Neural crest cell (in vitro differentiated cells): ENCODE data around the gene SCUBE1. TPM values are rescaled to one million over a fixed set of nuclear protein-coding genes. Genes with fewer than 3 reads are reported as not detected.

Experiments
- DNase-seq: peaks from one replicate; pipeline ENCODE4 v3.0.0; 2021; ENCODE audit warnings: low read depth, mixed read lengths, low spot score
- H3K27ac Mint-ChIP-seq: one replicate; pipeline ENCODE4 v1.8.0; 2021; ENCODE audit warnings: mild to moderate bottlenecking, mixed read lengths; ENCODE audit not compliant: unreplicated experiment
- H3K27me3 Mint-ChIP-seq: 2 replicates; pipeline ENCODE4 v1.8.0; 2021; ENCODE audit warnings: low read depth, mild to moderate bottlenecking, mixed read lengths
- H3K36me3 Mint-ChIP-seq: 2 replicates; pipeline ENCODE4 v1.8.0; 2021; ENCODE audit warnings: low read depth, mild to moderate bottlenecking, mixed read lengths
- H3K4me1 Mint-ChIP-seq: 2 replicates; pipeline ENCODE4 v1.8.0; 2021; ENCODE audit warnings: mixed read lengths
- H3K4me3 Mint-ChIP-seq: one replicate; pipeline ENCODE4 v1.8.0; 2021; ENCODE audit warnings: mild to moderate bottlenecking, mixed read lengths
- H3K9me3 Mint-ChIP-seq: 2 replicates; pipeline ENCODE4 v1.8.0; 2021; ENCODE audit warnings: mixed read lengths
- CTCF ChIP-seq: fragments of 200-600 bp; sonication (generic); conservative IDR thresholded peaks from 2 replicates; pipeline ENCODE4 v1.5.0; 2021; ENCODE audit warnings: antibody characterized with exemption, mild to moderate bottlenecking
- total RNA-seq: library from RNA; stranded (reverse); gene quantifications from 2 replicates; pipeline ENCODE4 v1.2.1, GENCODE V29; 2021

Gene SCUBE1
- total RNA-seq, 1 donor from 2014 or later = 12.1 TPM

DNA sequence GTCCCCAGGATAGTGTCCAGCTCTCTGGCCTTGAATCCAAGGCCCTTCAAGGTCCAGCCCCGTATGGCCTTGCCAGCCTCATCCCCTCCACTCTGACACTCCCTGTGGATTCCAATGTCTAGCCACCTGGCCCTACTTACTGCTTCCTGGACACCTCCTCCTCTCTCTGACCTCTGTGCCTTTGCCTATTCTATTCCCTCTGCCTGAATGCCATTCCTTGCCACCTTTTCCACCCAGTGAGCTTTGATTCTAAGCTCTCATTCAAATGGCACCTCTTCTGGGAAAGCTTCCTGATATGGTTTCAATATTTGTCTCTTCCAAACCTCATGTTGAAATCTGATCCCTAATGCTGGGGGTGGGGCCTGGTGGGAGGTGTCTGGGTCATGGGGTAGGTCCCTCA lies 124.4 kb downstream of the SCUBE1 start:
- TF ChIP-seq CTCF = no peak
- DNase-seq = no peak
- no peaks in the 10 kb centered on the region for H3K36me3 Mint-ChIP-seq
- no peaks in the 10 kb centered on the region for H3K27me3 Mint-ChIP-seq
- no peaks in the 10 kb centered on the region for H3K9me3 Mint-ChIP-seq
- peaks cover 17% of the 10 kb centered on the region for H3K4me1 Mint-ChIP-seq
- H3K27ac Mint-ChIP-seq = no peak overlapping the region
- H3K4me3 Mint-ChIP-seq = no peak overlapping the region

- Mint-ChIP-seq H3K4me1 (peaks cover 24% of the 10 kb centered on the region), H3K36me3 (no peaks in the 10 kb centered on the region), H3K27me3 (no peaks in the 10 kb centered on the region), H3K9me3 (no peaks in the 10 kb centered on the region), H3K27ac (no peak overlapping the region), H3K4me3 (no peak overlapping the region)
- no peak for TF ChIP-seq CTCF
- DNase-seq = no peak
Measured at GRCh38 chr22:43217285-43218030, 125.7 kb downstream of the SCUBE1 start.

DNA sequence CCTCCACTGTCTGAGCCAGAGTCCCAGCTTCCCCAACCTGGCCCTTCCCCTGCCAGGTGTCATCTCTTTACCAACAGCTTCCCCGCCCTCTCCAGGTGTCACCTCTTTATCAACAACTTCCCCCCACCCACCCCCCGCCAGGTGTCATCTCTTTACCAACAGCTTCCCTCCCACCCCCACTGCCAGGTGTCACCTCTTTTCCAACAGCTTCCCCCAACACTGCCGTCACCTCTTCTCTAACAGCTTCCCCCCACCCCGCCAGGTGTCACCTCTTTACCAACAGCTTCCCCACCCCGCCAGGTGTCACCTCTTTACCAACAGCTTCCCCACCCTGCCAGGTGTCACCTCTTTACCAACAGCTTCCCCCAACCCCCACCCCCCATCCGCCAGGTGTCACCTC lies 126.4 kb downstream of the SCUBE1 start:
- DNase-seq = no peak
- Mint-ChIP-seq H3K4me3 (no peak overlapping the region), H3K4me1 (peaks cover 24% of the 10 kb centered on the region), H3K9me3 (no peaks in the 10 kb centered on the region), H3K36me3 (no peaks in the 10 kb centered on the region), H3K27me3 (no peaks in the 10 kb centered on the region), H3K27ac (no peak overlapping the region)
- TF ChIP-seq CTCF = no peak

GRCh38 chr22:43213962-43214361 lies 129.2 kb downstream of the SCUBE1 start:
- Mint-ChIP-seq H3K4me3 (no peak overlapping the region), H3K36me3 (no peaks in the 10 kb centered on the region), H3K4me1 (peaks cover 21% of the 10 kb centered on the region), H3K9me3 (no peaks in the 10 kb centered on the region), H3K27me3 (no peaks in the 10 kb centered on the region), H3K27ac (no peak overlapping the region)
- no peak for DNase-seq
- no peak for TF ChIP-seq CTCF

- Mint-ChIP-seq H3K27ac (no peak overlapping the region), H3K4me3 (no peak overlapping the region), H3K36me3 (no peaks in the 10 kb centered on the region), H3K9me3 (no peaks in the 10 kb centered on the region), H3K4me1 (peaks cover 18% of the 10 kb centered on the region), H3K27me3 (no peaks in the 10 kb centered on the region)
- no peak for TF ChIP-seq CTCF
- DNase-seq = no peak
Measured at GRCh38 chr22:43213051-43213450, 130.1 kb downstream of the SCUBE1 start.
